C4-2B (cell line): ENCODE measurements around the gene ZSCAN32.

Experiments
- H3K27ac ChIP-seq: fragments of 450-650 bp; 2 replicates; pipeline ENCODE4 v1.5.1; 2017
- ZFX ChIP-seq: fragments of 450-650 bp; IDR thresholded peaks from 2 replicates; pipeline ENCODE4 v1.6.1; 2017
- TF ChIP-seq, protein P1 (sequence below): fragments of 450-650 bp; conservative IDR thresholded peaks from 2 replicates; pipeline ENCODE4 v1.5.1; 2017; ENCODE audit warnings: mild to moderate bottlenecking

The ZSCAN32 gene

DNA sequence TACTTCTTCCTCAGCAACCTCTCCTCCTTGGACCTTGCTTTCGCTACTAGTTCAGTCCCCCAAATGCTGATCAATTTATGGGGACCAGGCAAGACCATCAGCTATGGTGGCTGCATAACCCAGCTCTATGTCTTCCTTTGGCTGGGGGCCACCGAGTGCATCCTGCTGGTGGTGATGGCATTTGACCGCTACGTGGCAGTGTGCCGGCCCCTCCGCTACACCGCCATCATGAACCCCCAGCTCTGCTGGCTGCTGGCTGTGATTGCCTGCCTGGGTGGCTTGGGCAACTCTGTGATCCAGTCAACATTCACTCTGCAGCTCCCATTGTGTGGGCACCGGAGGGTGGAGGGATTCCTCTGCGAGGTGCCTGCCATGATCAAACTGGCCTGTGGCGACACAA is 44.7 kb downstream of the ZSCAN32 start:
- TF ChIP-seq, protein P1, sequence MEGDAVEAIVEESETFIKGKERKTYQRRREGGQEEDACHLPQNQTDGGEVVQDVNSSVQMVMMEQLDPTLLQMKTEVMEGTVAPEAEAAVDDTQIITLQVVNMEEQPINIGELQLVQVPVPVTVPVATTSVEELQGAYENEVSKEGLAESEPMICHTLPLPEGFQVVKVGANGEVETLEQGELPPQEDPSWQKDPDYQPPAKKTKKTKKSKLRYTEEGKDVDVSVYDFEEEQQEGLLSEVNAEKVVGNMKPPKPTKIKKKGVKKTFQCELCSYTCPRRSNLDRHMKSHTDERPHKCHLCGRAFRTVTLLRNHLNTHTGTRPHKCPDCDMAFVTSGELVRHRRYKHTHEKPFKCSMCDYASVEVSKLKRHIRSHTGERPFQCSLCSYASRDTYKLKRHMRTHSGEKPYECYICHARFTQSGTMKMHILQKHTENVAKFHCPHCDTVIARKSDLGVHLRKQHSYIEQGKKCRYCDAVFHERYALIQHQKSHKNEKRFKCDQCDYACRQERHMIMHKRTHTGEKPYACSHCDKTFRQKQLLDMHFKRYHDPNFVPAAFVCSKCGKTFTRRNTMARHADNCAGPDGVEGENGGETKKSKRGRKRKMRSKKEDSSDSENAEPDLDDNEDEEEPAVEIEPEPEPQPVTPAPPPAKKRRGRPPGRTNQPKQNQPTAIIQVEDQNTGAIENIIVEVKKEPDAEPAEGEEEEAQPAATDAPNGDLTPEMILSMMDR: peak; percentile 31
- no peak for TF ChIP-seq ZFX
- H3K27ac ChIP-seq: no peak overlapping the region

DNA sequence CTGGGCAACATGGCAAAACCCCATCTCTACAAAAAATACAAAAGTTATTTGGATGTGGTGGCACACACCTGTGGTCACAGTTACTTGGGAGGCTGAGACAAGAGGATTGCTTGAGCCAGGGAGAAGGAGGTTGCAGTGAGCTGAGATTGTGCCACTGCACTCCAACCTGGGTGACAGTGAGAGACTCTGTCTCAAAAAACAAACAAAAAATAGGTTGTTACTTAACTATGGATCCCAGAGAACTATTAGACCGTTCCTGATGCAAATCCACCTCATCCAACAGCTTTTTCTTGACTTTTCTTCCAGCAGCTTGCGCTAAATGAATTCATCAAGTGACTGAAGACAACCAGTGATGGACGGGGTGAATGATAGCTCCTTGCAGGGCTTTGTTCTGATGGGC is 45.2 kb downstream of the ZSCAN32 start, which contains the start of gene OR2C1:
TSS of gene OR2C1 (plus strand) at position 301 of the 400 bp plus-strand sequence. CDS start at position 353, 52 bp downstream.
- TF ChIP-seq, protein P1: no peak
- no peak for TF ChIP-seq ZFX
- H3K27ac ChIP-seq: no peak within 1 kb of the TSS

DNA sequence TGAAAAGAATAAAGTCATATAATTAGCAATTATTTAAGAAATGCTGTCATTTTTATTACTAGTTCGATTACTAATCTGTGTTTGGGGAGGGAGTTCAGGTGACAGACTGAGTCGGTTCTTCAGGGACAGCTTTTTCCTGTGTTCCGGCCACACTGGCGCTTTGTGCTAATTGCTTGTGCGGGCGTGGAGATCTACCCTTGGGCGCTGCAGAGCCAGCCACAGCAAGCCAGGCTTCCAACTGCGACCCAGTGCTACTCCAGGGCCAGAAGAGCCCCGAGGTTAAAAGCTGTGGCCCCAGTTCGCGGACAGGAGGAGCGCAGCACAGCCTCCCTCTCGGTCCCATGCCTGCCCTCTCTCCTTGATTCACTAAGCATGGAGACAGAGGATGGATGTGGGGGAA is 51.6 kb downstream of the ZSCAN32 start:
- TF ChIP-seq, protein P1: no peak
- no peak for TF ChIP-seq ZFX
- no peak overlapping the region for H3K27ac ChIP-seq

DNA sequence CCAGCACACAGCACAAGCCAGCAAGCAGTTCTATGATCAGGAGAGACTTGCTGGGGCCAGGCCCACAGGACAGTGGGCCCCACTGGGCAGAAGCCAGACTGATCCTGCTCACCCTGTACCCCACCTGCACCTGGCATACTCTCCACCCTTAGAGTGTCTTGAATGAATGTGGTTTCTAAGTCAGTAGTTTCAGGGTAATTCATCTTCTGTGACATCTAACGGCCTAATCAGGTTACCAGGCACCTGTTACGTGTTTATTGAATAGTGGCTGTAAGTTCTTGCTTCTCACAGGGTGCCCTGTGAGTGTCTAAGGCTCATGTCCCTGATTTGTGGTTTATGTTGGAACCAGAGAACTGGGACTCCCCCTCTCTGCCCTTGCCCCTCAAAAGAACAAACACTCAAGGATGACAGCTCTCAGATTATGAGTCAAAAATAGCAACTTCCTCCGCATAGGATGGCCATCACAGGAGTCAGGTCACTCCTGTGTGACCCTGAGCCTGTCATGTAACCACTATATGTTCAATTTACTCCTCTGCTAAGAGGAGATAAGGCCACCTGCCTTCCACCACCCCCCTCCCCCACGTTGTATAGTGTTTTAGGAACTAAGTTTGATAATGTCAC is 52.1 kb downstream of the ZSCAN32 start:
- TF ChIP-seq, protein P1: no peak
- TF ChIP-seq ZFX: no peak
- no peak overlapping the region for H3K27ac ChIP-seq

DNA sequence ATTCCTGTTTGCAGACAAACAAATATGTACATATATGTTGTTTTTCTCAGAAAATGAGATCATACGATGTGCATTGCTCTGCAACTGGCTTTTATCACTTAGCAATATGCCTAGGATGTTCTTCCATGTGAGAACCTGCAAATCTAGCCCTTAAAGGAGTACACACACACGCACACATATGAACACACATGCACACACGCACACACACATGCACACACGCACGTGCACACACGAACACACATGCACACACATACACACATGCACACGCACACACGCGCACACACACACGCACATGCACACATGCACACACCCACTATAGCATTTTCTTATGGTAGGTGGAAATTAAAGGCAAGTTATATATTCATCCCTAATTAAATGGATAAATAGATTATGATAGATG is 53.2 kb downstream of the ZSCAN32 start:
- TF ChIP-seq ZFX: no peak
- TF ChIP-seq, protein P1: no peak
- H3K27ac ChIP-seq: no peak overlapping the region

DNA sequence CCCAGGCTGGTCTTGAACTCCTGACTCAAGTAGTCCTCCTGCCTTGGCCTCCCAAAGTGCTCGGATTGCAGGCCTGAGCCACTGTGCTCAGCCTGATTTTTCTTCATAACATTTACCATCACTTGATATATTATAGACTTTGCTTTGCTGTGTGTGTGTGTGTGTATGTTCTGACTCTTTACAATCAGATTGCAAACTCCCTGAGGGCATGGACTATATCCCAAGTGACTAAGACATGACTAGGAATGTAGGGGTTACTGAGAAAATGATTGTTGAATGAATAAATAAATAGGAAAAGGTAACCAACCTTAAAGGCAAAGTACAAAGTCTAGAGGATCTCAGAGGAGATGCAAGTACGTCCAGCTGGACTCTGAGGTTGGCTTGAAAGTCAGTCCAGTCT is 54.8 kb downstream of the ZSCAN32 start:
- H3K27ac ChIP-seq: no peak overlapping the region
- TF ChIP-seq, protein P1: no peak
- no peak for TF ChIP-seq ZFX
